Measurements from ENCODE around the gene TRAPPC12.
A peak's percentile ranks its signal among the peaks of the same experiment; 100 is the strongest.
"Not testable (repeated sequence)": the region's sequence is repeated elsewhere in the genome, so short reads cannot be mapped to it uniquely, and the experiment has no call there.

Gene TRAPPC12

DNA sequence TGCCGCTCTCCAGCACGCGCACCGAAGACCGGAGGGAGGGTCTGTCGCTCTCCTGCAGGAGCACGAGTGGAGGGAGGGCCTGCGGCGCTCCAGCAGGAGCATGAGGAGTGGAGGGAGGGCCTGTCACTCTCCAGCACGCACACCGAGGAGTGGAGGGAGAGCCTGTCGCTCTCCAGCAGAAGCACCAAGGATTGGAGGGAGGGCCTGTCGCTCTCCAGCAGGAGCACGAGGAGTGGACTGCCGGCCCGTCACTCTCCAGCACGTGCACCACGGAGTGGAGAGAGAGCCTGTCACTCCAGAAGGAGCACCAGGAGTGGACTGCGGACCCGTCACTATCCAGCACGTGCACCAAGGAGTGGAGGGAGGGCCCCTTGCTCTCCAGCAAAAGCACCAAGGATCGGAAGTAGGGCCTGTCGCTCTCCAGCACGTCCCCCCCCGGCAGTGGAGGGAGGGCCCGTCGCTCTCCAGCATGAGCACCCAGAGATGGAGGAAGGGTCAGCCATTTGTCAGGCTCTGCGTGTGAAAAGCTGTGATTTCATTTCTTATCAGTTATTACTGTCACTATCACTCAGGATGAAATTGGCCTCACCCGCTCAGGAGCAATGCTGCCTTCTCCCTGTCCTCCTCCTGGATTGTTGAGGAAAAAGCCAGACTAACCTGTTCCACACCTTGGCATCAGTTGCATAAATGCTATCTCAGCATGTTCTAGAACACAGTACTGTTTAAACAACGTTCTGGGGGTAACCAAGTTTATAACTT is 103.9 kb downstream of the TRAPPC12 start:
- DNase-seq: peak in 15 of 58 donors; percentile 24 to 80 (median 46)

DNA sequence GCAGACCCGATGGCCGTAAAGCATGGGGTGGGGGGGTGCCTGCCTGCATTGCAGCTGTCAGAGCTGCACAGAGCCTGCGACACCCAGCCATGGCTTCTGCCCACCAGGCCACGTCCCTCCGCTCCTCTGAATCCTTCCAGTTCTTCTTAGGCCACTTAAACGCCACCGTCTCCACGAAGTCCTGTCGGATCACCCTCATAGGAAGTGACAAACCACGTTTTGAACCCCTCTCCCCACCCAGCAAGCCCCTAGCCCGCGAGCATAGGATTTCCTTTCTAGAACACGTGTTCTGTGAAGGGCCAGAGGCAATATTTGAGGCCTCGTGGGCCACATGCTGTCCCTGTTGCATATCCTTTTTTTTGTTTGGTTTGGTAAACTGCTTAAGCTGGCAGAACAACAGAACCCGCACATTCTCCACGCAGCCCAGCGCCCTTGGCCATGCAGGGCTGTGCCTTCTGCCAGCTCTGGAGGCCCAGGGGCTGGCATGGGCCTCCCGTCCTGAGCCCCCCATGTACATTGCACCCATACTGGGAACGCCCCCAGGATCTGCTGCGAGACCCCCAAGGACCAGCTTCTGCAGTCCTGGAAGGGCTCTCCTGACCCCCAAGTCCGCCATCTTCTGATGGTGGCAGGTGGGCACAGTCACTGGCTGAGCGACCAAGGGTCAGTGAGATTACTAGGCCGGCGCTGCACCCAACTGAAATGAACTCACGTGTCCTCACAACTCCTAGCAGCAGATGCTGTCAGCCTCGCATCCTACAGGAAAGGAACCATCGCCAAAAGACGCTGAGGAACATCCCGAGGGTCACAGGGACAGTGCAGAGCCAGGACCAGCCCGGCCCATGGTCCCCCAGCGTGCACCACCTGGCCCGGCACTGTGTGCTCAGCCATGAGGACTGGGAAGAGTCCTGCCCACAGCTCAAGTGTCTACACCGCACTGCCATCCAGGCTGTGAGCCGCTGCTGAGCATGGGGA is 104.8 kb downstream of the TRAPPC12 start:
- no peak for DNase-seq

DNA sequence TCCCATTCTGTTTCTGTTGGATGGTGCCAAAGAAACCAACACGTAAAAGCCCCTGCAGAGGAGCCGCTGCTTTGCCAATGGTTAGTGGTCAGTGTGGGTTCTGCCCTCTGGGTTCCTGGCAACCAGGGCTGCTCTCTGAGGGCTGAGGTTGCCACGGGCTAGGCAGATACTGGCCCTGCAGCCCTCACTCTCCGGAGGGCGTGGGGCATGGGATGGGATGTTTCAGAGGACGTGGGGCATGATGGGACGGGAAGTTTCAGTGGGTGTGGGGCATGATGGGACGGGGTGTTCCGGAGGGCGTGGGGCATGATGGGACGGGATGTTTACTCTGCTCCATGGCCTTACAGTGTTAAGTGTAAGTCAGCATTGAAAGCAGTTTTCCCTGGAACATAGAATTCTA is 105.7 kb downstream of the TRAPPC12 start:
- no peak for DNase-seq

DNA sequence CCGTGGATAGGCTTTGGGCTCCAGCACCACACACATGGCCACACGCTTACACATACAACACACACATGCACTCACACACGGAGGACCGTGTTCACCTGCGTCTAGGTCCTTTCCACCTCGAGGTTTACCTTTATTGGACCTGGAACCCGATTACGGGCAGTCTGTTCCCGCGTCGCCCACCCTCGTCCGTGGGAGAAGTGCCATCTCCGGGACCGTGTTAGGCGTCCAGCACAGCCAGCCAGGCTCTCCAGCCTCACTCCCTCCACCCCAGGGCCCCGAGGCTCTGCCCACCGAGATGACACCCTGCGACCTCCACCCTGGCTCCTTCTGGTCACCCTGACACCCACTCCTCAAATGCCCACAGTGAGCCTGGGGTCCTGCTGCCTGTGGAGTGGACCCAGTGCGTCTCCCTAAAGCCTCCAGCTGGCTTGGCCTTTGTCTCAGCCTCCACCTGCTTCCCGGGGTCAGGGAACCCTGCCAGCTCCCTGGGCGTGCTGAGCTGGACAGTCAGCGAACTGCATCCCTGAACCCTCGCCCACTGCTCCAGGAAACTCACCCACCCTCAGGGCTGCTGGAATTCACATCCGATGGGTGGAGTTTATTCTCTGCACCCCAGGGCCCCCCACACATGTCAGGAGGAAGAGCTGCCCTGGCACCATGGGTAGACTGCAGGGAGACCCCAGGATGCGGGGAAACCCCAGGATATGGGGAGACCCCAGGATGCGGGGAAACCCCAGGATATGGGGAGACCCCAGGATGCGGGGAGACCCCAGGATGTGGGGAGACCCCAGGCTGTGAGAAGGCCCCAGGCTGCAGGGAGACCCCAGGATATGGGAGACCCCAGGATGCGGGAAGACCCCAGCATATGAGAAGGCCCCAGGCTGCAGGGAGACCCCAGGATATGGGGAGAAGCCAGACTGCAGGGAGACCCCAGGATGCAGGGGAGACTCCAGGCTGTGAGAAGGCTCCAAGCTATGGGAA is 106.8 kb downstream of the TRAPPC12 start:
- no peak for DNase-seq

DNA sequence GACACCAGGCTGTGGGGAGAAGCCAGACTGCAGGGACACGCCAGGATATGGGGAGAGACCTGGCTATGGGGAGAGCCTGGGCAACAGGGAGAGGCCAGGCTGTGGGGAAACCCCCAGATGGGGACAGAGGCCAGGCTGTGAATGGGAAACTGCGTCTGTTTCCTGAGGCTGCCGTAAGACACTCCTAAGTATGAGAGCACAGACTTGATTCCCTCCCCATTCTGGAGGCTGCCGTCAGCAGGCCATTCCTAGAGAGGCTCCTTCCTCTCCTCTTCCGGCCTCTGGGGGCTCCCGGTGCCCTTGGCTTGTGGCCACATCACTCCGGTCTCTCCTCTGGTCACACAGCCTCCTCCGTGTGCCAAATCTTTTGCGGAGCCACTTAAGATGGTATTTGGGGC is 107.5 kb downstream of the TRAPPC12 start:
- no peak for DNase-seq

DNA sequence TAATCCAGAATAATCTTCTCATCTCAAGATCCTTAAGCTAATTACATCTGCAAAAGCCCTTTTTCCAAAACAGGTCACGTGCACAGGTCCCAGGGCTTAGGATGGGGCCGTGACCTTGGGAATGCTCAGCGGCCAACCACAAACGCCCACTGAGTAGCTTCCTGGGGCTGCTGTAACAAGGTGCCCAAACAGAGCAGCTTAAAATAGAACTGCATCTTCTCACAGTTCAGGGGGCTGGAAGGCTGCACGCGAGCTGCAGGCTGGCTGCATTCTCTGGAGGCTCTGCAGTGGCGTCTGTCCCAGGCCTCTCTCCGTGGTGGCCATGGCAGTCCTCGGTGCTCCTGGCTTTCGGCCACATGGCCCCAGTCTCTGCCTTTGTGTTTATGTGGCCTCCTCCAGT is 107.9 kb downstream of the TRAPPC12 start:
- DNase-seq: peak in 2 of 58 donors; percentile 26 to 35

DNA sequence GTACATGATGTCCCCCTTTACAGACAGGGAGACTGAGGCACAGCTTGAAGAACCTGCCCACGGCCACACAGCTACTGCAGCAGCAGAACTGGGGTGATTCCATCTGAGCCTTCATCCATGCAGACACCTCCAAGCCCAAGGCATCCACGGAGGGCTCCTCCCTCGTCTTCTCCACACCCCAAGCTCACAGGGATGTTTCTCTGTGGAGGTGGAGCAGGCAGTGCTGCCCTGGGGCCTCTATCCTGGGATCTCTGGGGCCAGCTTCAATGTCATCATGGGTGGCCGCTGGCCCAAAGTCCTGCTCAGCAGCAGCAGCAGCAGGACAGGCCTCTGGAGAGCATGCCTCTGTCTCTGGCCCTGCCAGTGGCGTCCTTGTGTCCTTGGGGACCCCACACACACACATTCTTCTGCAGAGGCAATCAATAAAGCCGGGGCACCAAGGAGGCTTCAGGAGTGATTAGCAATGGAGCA is 108.6 kb downstream of the TRAPPC12 start:
- DNase-seq: no peak

DNA sequence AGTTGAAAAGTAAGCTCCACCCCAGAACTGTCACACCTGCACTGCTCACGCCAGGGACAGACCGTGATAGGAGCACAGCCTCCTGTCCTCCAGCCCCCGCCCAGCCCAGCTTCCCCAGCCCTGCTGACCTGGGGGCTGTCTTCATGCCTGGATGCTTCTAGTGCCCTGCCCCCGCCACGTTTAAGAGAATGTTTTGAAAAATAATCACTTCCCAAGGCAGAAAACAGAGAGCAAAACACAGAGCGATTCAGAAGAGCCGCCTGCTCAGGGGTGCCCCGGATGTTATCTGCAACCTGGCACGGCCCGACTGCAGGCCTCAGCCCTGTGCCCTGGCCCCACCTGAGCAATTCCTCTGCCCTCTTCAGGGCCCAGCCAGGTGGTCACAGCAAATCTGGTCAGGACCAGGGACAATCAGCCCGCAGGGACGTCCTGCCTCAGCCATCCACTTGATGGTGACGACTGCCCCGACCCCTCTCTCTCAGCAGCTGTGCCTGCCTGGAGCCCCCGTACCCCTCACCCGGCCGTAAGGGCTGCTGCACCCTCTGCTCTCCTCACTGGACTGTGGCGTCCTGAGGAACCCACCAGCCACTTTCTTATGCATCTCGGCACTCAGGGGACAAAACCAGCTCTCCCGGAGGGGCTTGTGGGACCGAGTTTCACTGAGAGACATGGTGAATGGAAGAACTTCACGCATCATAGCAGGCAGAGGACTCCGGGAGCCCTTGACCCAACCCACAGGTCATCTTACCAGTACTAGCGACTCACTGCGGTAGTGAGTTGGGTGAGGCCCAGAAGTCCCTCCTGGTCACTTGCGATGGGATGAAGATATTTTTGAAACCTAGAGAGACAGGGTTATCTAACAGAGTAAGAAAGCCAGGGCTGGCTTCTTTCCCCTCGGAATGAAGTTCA is 109.6 kb downstream of the TRAPPC12 start:
- no peak for DNase-seq

DNA sequence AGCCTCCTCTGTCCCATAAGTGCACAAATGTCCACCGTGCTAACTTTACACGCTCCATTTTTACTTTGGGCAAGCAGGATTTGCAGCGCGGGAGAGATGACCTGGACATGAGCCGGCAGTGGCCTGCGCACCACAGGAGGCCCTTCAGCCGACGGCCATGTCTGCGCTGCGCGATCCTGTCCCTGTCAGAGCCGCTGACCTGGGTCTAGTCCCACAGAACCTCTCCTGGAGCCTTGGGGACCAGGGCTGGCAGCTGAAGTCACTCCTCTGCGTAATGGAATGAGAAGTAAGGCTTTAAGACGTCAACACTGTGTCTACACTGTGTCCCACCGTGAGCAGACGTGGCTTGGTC is 110.2 kb downstream of the TRAPPC12 start:
- DNase-seq: no peak

DNA sequence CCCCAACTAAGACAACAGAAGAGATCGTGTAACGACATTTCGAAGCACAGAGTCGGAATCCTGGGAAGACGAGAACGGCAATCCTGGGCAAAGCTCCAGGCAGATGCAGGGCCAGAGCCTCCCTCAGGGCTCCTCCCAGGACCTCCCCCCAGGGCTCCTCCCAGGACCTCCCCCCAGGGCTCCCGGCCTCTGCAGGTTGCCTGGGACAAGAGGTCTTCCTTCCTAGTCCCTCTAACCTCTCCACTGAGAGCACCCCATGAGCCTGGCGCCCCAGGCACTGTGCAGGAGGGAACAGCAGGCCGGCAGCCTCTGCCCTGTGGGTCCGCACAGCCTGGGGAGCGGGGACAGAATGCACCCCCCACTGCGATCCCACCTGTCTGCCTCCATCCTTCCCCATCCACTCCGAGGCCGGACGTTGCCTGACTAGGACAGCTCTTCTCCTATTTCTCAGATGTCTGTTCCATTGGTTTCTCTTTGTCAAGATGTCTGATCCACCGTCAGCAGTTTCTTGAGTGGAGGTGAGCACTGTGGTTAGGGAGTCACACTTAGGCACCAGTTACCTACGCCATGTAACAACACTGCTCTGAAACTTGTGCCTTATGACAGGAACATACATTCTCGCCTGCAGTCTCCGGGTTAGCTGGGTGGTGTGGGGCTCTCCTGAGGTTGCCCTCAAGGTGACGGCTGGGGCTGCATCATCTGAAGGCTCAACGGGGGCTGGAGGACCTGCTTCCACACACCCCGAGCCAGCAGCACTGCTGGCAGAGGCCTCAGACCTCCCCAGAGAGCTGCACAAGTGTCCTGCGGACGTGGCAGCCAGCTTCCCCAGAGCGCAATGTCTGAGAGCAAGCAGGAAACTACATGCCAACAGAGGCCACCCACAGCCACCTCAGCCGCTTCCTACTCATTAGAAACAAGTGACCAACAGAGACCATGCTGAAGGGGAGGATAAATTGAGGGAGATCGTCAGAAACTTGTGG is 111.0 kb downstream of the TRAPPC12 start:
- no peak for DNase-seq

DNA sequence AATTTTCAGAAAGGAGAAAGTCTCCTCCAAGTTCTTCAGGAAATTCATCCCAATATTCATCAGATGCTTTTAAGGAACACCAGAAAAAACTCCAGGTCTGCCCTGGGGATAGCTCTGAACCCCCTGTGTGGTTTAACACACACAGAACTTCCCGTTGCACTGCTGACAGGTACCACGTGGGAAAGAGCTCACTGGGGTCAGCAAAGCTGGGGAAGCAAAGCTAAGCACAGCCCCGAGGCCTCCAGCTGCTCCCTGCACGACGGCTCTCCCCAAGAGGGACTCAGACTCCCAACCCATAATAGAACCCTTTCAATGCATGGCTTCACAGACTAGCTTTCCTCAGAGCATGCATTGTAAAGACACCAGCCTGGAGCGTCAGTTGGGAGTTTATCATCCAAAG is 111.8 kb downstream of the TRAPPC12 start:
- DNase-seq: no peak

DNA sequence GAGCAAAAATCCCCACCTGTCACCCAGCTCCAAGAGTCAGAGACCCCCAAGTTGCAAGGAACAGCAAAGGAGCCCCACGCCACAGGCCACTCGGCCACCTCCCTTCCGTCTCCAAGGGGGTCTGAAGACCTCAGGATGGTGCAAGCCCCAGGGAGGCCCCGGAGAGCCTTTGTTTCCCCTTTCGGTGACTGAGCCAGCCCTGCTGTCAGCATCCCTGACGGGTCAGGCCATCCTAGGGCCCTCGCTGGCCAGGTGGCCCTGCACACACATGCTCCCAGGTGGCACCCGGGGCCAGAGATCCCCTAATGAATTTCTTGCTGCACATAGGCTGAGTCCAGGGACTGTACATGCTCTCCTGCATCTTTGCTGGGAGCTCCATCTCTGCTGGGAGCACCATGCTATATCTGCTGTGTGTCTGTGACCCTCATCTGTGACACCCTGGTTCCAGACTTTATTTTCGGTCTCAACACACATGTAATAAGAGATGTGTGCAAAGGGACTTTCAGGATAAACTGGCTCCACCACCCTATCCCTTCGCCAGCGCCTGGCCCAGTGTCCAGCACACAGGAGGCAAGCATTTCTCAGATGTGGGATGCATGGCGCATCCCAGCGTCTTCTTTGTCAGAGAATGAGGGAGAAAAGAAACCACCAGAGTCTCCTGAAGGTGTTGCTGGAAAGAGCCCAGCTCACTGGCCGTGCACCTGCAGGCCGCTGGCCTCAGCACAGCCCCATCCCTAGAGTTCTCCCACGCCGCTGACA is 112.4 kb downstream of the TRAPPC12 start:
- DNase-seq: no peak

DNA sequence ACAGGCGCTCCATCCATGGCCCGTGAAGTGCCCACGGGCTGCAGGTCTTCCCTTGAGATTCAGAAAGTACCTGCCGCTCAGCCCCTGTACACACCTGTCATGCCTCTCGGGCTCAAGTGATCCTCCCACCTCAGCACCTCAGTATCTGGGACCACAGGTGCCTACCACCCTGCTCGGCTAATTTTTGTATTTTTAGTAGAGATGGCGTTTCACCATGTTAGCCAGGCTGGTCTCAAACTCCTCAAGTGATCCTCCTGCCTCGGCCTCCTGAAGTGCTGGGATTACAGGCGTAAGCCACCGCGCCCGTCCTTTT is 112.9 kb downstream of the TRAPPC12 start:
- not testable (repeated sequence) for DNase-seq

DNA sequence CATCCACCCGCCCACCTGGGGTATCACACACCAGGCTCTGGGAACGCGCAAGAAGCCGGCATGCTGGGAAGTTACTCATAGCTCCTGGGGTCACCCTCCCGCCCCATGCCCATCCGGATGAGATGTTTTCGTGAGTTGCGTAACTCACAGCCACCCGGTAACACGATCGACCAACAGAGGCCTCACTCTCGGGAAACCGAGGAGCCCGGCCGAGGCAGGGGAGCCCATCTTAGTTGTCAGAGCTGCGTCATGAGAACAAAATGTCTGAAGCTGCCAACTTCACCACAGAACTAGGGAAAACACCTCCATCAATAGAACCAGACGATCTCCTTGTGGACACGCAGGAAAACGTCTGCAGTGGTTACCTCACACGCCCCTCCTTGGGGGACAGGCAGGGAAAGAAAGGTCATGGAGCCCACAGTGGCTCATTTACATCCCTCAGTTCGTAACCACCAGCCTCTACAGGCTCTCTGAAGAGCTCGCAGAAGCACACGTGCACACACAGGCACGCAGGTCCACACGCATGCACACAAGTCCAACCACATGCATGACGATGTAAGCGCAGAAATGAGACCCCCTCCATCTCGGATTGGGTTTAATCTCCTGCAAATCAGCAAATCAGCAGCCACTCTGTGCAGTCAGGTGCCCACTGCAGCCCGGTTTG is 113.6 kb downstream of the TRAPPC12 start:
- no peak for DNase-seq

DNA sequence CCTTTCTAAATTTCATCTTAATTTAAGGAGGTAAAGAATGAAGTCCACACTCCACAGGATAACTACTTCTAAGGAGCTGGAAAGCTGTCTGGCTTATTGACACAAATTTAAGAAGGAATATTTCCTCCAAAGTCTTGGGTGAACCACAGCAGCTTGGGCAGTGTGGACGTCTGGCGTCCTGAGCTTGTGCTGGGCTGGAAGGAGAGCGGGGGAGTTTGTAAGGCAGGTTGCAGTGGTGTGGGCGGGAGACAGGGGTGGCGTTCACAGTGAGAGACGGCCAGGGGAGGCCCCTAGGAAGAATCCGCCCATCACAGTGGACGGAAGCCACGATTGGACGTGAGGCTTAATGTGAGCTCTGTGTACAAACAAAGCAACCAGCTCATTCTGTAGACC is 114.1 kb downstream of the TRAPPC12 start:
- no peak for DNase-seq

DNA sequence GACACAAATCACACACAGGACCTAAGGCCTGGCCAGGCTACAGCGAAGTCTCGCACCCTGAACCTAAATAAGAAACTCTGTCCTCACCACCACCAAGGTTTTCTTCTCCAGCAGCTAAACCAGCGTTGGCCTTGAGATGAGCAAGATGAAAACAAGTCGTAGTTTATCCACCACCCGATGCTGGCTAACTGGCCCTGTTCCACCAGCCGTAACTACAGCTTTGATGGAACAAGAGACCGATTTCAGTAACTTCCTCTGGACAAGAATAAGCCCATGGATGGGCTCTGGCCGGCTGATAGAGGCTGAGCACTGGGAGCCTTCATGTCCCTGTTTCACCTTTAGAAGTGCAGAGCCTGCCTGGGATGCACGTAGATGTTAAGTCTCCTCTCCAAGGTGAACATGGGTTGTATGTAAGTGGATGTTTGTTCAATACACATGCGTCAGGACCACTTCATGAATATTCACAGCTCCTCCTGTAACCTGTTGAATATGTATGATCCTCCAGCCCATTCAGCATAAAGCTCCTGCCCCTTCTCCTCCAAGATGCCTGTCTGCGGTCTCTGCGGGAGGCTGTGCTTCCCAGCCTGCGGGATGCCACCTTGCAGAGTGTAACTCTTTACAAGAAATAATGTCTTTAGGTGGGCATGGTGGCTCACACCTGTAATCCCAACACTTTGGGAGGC is 115.6 kb downstream of the TRAPPC12 start:
- DNase-seq: no peak

DNA sequence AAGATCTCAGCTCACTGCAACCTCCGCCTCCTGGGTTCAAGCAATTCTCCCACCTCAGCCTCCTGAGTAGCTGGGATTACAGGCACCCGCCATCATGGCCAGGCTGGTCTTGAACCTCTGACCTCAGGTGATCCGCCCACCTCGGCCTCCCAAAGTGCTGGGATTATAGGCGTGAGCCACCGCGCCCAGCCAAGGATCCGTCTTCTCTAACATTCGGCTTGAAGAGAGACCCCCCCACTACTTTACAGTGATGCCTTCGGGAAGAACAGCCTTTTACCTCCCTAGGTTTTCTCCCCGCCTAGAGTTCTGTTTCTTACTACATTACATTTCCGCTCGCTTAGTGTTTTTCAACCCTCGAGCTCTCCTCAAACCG is 117.2 kb downstream of the TRAPPC12 start:
- not testable (repeated sequence) for DNase-seq
